Measurements from ENCODE around the gene SGPL1. TPM values are rescaled to one million over a fixed set of nuclear protein-coding genes. Genes with fewer than 3 reads are reported as not detected.

Gene SGPL1
- total and polyA plus RNA-seq, 2 of the 8 experiments (the other 6 are each of a cell fraction or from before 2014, with no cell fraction given), result 20.5 to 51.6 TPM

DNA sequence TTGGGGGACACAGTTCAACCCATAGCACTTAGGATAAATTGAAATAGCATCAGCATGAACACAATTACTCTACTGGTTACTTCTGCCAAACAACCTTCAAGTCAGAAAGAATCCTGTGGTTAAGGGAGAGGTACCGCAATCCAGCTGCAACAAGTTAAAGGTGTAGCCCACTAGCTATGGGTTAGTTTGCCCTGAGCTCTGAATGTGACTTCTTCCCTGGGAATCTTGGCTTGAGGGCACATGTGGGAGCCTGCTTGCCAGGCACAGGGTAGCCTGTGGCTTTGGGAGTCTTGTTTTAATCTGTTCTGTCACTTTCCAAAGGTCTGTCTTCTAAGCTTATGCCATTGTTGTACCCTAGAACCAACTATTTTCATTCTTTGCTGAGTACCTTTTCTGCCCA is 8.9 kb upstream of the SGPL1 start:
- Histone ChIP-seq H2BK12ac (ENCODE audit: low read depth, low read length) (no peak overlapping the region), H3K79me1 (ENCODE audit: low read depth, low read length) (no peaks in the 10 kb centered on the region), H3K23me2 (ENCODE audit: low read depth, low read length) (no peaks in the 10 kb centered on the region; the same call in 1 of the 2 replicates), H3K79me2 (ENCODE audit: control insufficient read depth in 1 of 2, insufficient read depth in 2 of 2, low read length in 2 of 2) (no peaks in the 10 kb centered on the region), H4K91ac (replicated peaks; ENCODE audit: insufficient read length, low read length) (no peak overlapping the region), H3K18ac (ENCODE audit: extremely low read depth, low read length) (no peak overlapping the region), H4K20me1 (replicated peaks in 1 of 2; ENCODE audit: control insufficient read depth in 1 of 2, insufficient read depth in 2 of 2, low read length in 2 of 2) (no peaks in the 10 kb centered on the region), H3K56ac (replicated peaks; ENCODE audit: insufficient read length, low read depth, low read length) (no peak overlapping the region), H3K4ac (replicated peaks; ENCODE audit: insufficient read length, low read depth, low read length) (no peak overlapping the region), H3K4me1 (replicated peaks in 1 of 4; ENCODE audit: control insufficient read depth in 3 of 4, insufficient read depth in 4 of 4, low read length in 3 of 4) (peaks cover 0 to 5% (median under 1%) of the 10 kb centered on the region in 4 experiments; a peak in 3 of 7 replicates), H2BK15ac (ENCODE audit: low read length) (no peak overlapping the region), H3K14ac (ENCODE audit: insufficient read length) (no peak overlapping the region), H4K8ac (ENCODE audit: extremely low read depth, insufficient read depth, low read length) (no peak overlapping the region), H3K4me3 (ENCODE audit: extremely low read depth in 1 of 4, insufficient read depth in 2 of 4, low read depth in 3 of 4, low read length in 4 of 4) (no peak overlapping the region), H3K27ac (ENCODE audit: low read depth, low read length) (no peak overlapping the region), H3K23ac (ENCODE audit: insufficient read length) (no peak overlapping the region), H2AK5ac (ENCODE audit: low read depth, low read length) (no peak overlapping the region), H3K4me2 (ENCODE audit: insufficient read depth in 1 of 2, low read depth in 2 of 2, low read length in 2 of 2) (no peak overlapping the region), H3K27me3 (replicated peaks in 1 of 4; ENCODE audit: control insufficient read depth in 3 of 4, extremely low read depth in 1 of 4, insufficient read depth in 3 of 4, low read length in 3 of 4) (no peaks in the 10 kb centered on the region; a peak in 1 of 7 replicates), H2BK120ac (replicated peaks; ENCODE audit: low read depth, low read length) (no peak overlapping the region), H2BK20ac (ENCODE audit: low read length) (no peak overlapping the region), H3K9ac (replicated peaks in 1 of 4; ENCODE audit: extremely low read depth in 1 of 4, low read depth in 3 of 4, low read length in 3 of 4) (no peak overlapping the region), H2BK5ac (ENCODE audit: low read depth, low read length) (no peak overlapping the region), H2AFZ (ENCODE audit: low read length) (no peak overlapping the region), H4K5ac (ENCODE audit: insufficient read length, low read depth, low read length) (no peak overlapping the region), H3K9me3 (ENCODE audit: insufficient read depth in 2 of 2, low read depth in 1 of 2, low read length in 1 of 2) (no peaks in the 10 kb centered on the region), H3K36me3 (ENCODE audit: control insufficient read depth in 2 of 4, insufficient read depth in 4 of 4, low read length in 3 of 4) (no peaks in the 10 kb centered on the region)
- POLR2A ChIA-PET (ENCODE audit: partially characterized antibody), result interaction anchor here (0.7 kb wide), 1 partner anchor 57 kb away, joined by 3 read pairs; no protein-coding TSS in a partner anchor
- WGBS, 2 experiments (ENCODE audit: extremely low coverage in 1 of 2, insufficient coverage in 1 of 2, insufficient read length in 1 of 2, insufficient replicate concordance in 2 of 2, low coverage in 1 of 2, low lambda C conversion rate in 2 of 2, missing lambda C conversion rate in 1 of 2), result 94% methylated on average over 1 of the region's 1 CpG; no CpG with 5 or more reads in 1 of the 2 experiments
- no peak for TF ChIP-seq ZNF274 (IDR thresholded peaks at IDR 0.05; ENCODE audit: borderline replicate concordance, extremely low read depth, low read length)
- CTCF ChIA-PET (ENCODE audit: partially characterized antibody), result interaction anchor here (1.5 kb wide), 1 partner anchor 346 kb away, joined by 4 read pairs; no protein-coding TSS in a partner anchor
- DNase-seq (ENCODE audit: low read depth in 1 of 2, low spot score in 2 of 2) (no peak), FAIRE-seq (no peak)
